ENCODE results near the gene ABR.
"Not testable (repeated sequence)": the region's sequence is repeated elsewhere in the genome, so short reads cannot be mapped to it uniquely, and the experiment has no call there.

The ABR gene

GRCh38 chr17:1173432-1174262 lies 6.1 kb downstream of the ABR start:
- no peak for DNase-seq (ENCODE audit: low spot score)

- DNase-seq (ENCODE audit: low spot score) = no peak
These were observed 7.8 kb downstream of the ABR start for GRCh38 chr17:1171953-1172352.

GRCh38 chr17:1170739-1171138 lies 9.0 kb downstream of the ABR start:
- no peak for DNase-seq (ENCODE audit: low spot score)

GRCh38 chr17:1169929-1170312 lies 9.9 kb downstream of the ABR start:
- no peak for DNase-seq (ENCODE audit: low spot score)

- DNase-seq (ENCODE audit: low spot score) = no peak
These were observed 10.4 kb downstream of the ABR start for GRCh38 chr17:1169221-1169928.

- DNase-seq (ENCODE audit: low spot score) = no peak
These were observed 11.1 kb downstream of the ABR start for GRCh38 chr17:1168533-1169220.

- DNase-seq (ENCODE audit: low spot score) = no peak
These were observed 13.5 kb downstream of the ABR start for GRCh38 chr17:1166276-1166675.

GRCh38 chr17:1165836-1166235 lies 13.9 kb downstream of the ABR start:
- DNase-seq (ENCODE audit: low spot score) = no peak

GRCh38 chr17:1164935-1165556 lies 14.7 kb downstream of the ABR start:
- DNase-seq (ENCODE audit: low spot score) = no peak

- no peak for DNase-seq (ENCODE audit: low spot score)
These were observed 17.5 kb downstream of the ABR start for GRCh38 chr17:1162116-1162855.

GRCh38 chr17:1160591-1161390 lies 19.0 kb downstream of the ABR start:
- DNase-seq (ENCODE audit: low spot score) = no peak

GRCh38 chr17:1159431-1160180 lies 20.2 kb downstream of the ABR start:
- DNase-seq (ENCODE audit: low spot score) = no peak

- DNase-seq (ENCODE audit: low spot score) = no peak
These were observed 20.9 kb downstream of the ABR start for GRCh38 chr17:1158879-1159278.

GRCh38 chr17:1156864-1157263 lies 22.9 kb downstream of the ABR start:
- DNase-seq (ENCODE audit: low spot score) = no peak

- DNase-seq (ENCODE audit: low spot score) = no peak
These were observed 25.1 kb downstream of the ABR start for GRCh38 chr17:1154704-1155103.

- DNase-seq (ENCODE audit: low spot score) = no peak
These were observed 25.8 kb downstream of the ABR start for GRCh38 chr17:1153795-1154546.

GRCh38 chr17:1152582-1152981 lies 27.2 kb downstream of the ABR start:
- not testable (repeated sequence) for DNase-seq (ENCODE audit: low spot score)

GRCh38 chr17:1150863-1151600 lies 28.7 kb downstream of the ABR start:
- DNase-seq (ENCODE audit: low spot score) = no peak

- no peak for DNase-seq (ENCODE audit: low spot score)
These were observed 29.9 kb downstream of the ABR start for GRCh38 chr17:1149869-1150268.
